HCT116 (cell line): ENCODE results near the gene CRACDL. TPM values are rescaled to one million over a fixed set of nuclear protein-coding genes. Genes with fewer than 3 reads are reported as not detected.

Experiments
- ATAC-seq: fragments of 200-7000 bp; cut with Tn5 transposase; 2 replicates; pipeline ENCODE4 v1.9.1; 2020; ENCODE audit warnings: mild to moderate bottlenecking, moderate library complexity
- BruUV-seq: library from RNA; stranded (reverse); fragments of 400-500 nt; replicated peaks from 2 replicates; lab custom pipeline; 2021; lab: Mats Ljungman, UMichigan
- CTCF ChIA-PET: fragments of 300-600 bp; sonication (Branson Sonifier 250); formaldehyde crosslinking; loops from one replicate; lab custom pipeline; 2021; ENCODE audit warnings: antibody characterized with exemption; lab: Charles Lee
- POLR2A ChIA-PET: fragments of 300-600, 350-600 bp; sonication (Branson Sonifier 250); formaldehyde crosslinking; loops from one replicate; lab custom pipeline; 2021; ENCODE audit warnings: antibody characterized with exemption; lab: Charles Lee
- RAD21 ChIA-PET, 2 experiments: fragments of 300-600 bp; sonication (Branson Sonifier 250); formaldehyde crosslinking; loops; one replicate each; lab custom pipeline; 2023; ENCODE audit warnings: low total read pairs in 2 of 2; ENCODE audit not compliant: uncharacterized antibody in 2 of 2, unreplicated experiment in 2 of 2, low non-redundant PET in 1 of 2; lab: Charles Lee
- DNase-seq: peaks from one replicate; pipeline ENCODE4 v3.0.0-alpha.2; 2010; ENCODE audit warnings: low read depth, low spot score
- H2AFZ ChIP-seq: fragments of 200-600 bp; shearing (Covaris generic), sonication (generic); 2 replicates; pipeline ENCODE4 v1.6.1; 2017; ENCODE audit warnings: low read depth, mixed run types, mixed read lengths, antibody characterized with exemption, low read length; ENCODE audit not compliant: poor library complexity, severe bottlenecking
- H3K27ac ChIP-seq: 2 replicates; pipeline ENCODE4 v1.5.1; 2012; ENCODE audit warnings: low read depth, low read length
- H3K27me3 ChIP-seq: fragments of 200-600 bp; sonication (generic); 2 replicates; pipeline ENCODE4 v1.6.1; 2016; ENCODE audit warnings: mixed run types, low read length, mixed read lengths; ENCODE audit not compliant: insufficient read depth
- H3K36me3 ChIP-seq, 2 experiments: fragments of 200-500 bp in 1 of 2; fragments of 200-600 bp in 1 of 2; sonication (Bioruptor generic) in 1 of 2; sonication (generic) in 1 of 2; 2 replicates each; pipeline versions ENCODE4 v1.5.1 to v1.6.1; 2014 to 2016; ENCODE audit warnings: low read length in 2 of 2, inconsistent platforms in 1 of 2, mixed read lengths in 1 of 2, mixed run types in 1 of 2; ENCODE audit not compliant: insufficient read depth in 2 of 2, control insufficient read depth in 1 of 2
- H3K4me1 ChIP-seq, 2 experiments: fragments of 200-600 bp in 1 of 2; sonication (generic) in 1 of 2; 2 replicates each; pipeline versions ENCODE4 v1.5.1 to v1.6.1; 2012 to 2017; ENCODE audit warnings: low read length in 2 of 2, inconsistent platforms in 1 of 2, mild to moderate bottlenecking in 1 of 2, mixed read lengths in 1 of 2, mixed run types in 1 of 2, moderate library complexity in 1 of 2; ENCODE audit not compliant: insufficient read depth in 2 of 2, control insufficient read depth in 1 of 2
- H3K4me2 ChIP-seq: fragments of 200-600 bp; sonication (generic); 2 replicates; pipeline ENCODE4 v1.6.1; 2017; ENCODE audit warnings: mixed run types, low read length, mixed read lengths
- H3K4me3 ChIP-seq, 2 experiments: fragments of 200-600 bp in 1 of 2; sonication (generic) in 1 of 2; replicated peaks in 1 of 2; 2 replicates each; pipeline ENCODE4 v1.5.1; 2011 to 2016; ENCODE audit warnings: low read length in 2 of 2, control low read depth in 1 of 2, low read depth in 1 of 2, mild to moderate bottlenecking in 1 of 2, mixed read lengths in 1 of 2, mixed run types in 1 of 2
- H3K79me2 ChIP-seq: fragments of 200-600 bp; sonication (generic); 2 replicates; pipeline ENCODE4 v1.6.1; 2017; ENCODE audit warnings: mild to moderate bottlenecking, mixed run types, low read length, moderate library complexity, mixed read lengths; ENCODE audit not compliant: insufficient read depth
- H3K9ac ChIP-seq: fragments of 200-600 bp; sonication (generic); 2 replicates; pipeline ENCODE4 v1.6.1; 2016; ENCODE audit warnings: low read length, mixed read lengths
- H3K9me2 ChIP-seq: fragments of 200-600 bp; sonication (generic), shearing (Covaris generic); 2 replicates; pipeline ENCODE4 v1.6.1; 2017; ENCODE audit warnings: mixed run types, mild to moderate bottlenecking, moderate library complexity; ENCODE audit not compliant: insufficient read depth
- H3K9me3 ChIP-seq, 2 experiments: fragments of 200-500 bp in 1 of 2; fragments of 200-600 bp in 1 of 2; sonication (Bioruptor generic) in 1 of 2; sonication (generic) in 1 of 2; 2 replicates each; pipeline ENCODE4 v1.6.1; 2014 to 2017; ENCODE audit warnings: low read length in 2 of 2, mixed read lengths in 2 of 2, inconsistent platforms in 1 of 2, low read depth in 1 of 2, mild to moderate bottlenecking in 1 of 2, mixed run types in 1 of 2, moderate library complexity in 1 of 2; ENCODE audit not compliant: control insufficient read depth in 1 of 2, insufficient read depth in 1 of 2
- H4K20me1 ChIP-seq: fragments of 200-600 bp; sonication (generic), shearing (Covaris generic); 2 replicates; pipeline ENCODE4 v1.6.1; 2017; ENCODE audit warnings: mixed run types, mild to moderate bottlenecking, moderate library complexity; ENCODE audit not compliant: insufficient read depth
- CBX3 ChIP-seq: IDR thresholded peaks from 2 replicates; pipeline ENCODE4 v1.6.1; 2012; ENCODE audit warnings: low read depth
- ELF1 ChIP-seq: IDR thresholded peaks from 2 replicates; pipeline ENCODE4 v1.6.1; 2012; ENCODE audit warnings: low read depth, borderline replicate concordance
- EZH2 ChIP-seq: fragments of 200-600 bp; sonication (generic); IDR thresholded peaks from 2 replicates; pipeline ENCODE4 v1.6.1; 2017; ENCODE audit warnings: antibody characterized with exemption, mixed run types
- MAX ChIP-seq: IDR thresholded peaks from 2 replicates; pipeline ENCODE4 v1.6.1; 2012
- POLR2A ChIP-seq: IDR thresholded peaks from 2 replicates; pipeline ENCODE4 v1.7.0; 2011; ENCODE audit warnings: borderline replicate concordance; ENCODE audit not compliant: insufficient read depth, insufficient read length; ENCODE audit errors: extremely low read depth
- POLR2AphosphoS5 ChIP-seq: IDR thresholded peaks from 2 replicates; pipeline ENCODE4 v1.6.1; 2011; ENCODE audit warnings: mild to moderate bottlenecking, low read depth, low read length, moderate library complexity
- SP1 ChIP-seq: IDR thresholded peaks from 2 replicates; pipeline ENCODE4 v1.6.1; 2012; ENCODE audit warnings: low read depth
- SRF ChIP-seq: IDR thresholded peaks from 2 replicates; pipeline ENCODE4 v1.6.1; 2012; ENCODE audit warnings: low read depth
- TCF7L2 ChIP-seq: IDR thresholded peaks from 2 replicates; pipeline ENCODE4 v1.7.0; 2011; ENCODE audit warnings: borderline replicate concordance, inconsistent platforms; ENCODE audit not compliant: insufficient read depth, insufficient read length; ENCODE audit errors: extremely low read depth
- YY1 ChIP-seq: IDR thresholded peaks from 2 replicates; pipeline ENCODE4 v1.6.1; 2011; ENCODE audit warnings: low read length, low read depth, moderate library complexity, mild to moderate bottlenecking; ENCODE audit not compliant: insufficient replicate concordance; ENCODE audit errors: extremely low read depth
- intact Hi-C: fragments of 100-400 bp; cut with micrococcal nuclease; formaldehyde crosslinking; loops from 2 replicates; pipeline ENCODE4 v1.10.0; 2022
- total RNA-seq: library from RNA; stranded (reverse); gene quantifications from one replicate; pipeline ENCODE4 v1.2.1, GENCODE V29; 2021; ENCODE audit not compliant: unreplicated experiment
- TF ChIP-seq, protein P1 (sequence below): IDR thresholded peaks from 2 replicates; pipeline ENCODE4 v1.6.1; 2011; ENCODE audit warnings: mild to moderate bottlenecking, low read length, moderate library complexity; ENCODE audit not compliant: insufficient replicate concordance; ENCODE audit errors: extremely low read depth

Gene CRACDL
- total RNA-seq, 1 experiment from 2014 or later, result 1.1 TPM

DNA sequence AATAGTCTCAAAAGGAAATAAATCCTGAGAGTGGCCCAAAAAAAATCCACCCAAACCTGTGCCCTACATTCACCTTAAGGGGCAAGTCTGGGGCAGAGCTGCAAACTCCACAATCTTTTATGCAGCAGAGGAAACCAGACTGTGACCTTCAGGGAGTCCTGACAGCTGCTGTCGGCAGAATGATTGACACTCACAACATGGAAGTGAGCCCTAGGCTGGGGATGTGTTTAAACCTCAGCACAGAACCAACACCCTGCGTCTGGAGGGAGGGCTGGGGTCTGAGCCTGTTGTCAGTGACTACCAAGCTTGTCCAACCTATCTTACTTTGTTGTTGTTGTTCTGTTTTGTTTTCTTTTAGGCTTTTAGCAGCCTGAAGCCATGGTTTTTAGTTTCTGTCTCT, 39.6 kb downstream of the CRACDL start:
- POLR2A ChIA-PET, result no interaction called here
- TF ChIP-seq EZH2 (no peak), YY1 (no peak), TCF7L2 (no peak), ELF1 (no peak), POLR2AphosphoS5 (no peak), CBX3 (no peak), SP1 (no peak), MAX (no peak), SRF (no peak), POLR2A (no peak)
- TF ChIP-seq, protein P1, sequence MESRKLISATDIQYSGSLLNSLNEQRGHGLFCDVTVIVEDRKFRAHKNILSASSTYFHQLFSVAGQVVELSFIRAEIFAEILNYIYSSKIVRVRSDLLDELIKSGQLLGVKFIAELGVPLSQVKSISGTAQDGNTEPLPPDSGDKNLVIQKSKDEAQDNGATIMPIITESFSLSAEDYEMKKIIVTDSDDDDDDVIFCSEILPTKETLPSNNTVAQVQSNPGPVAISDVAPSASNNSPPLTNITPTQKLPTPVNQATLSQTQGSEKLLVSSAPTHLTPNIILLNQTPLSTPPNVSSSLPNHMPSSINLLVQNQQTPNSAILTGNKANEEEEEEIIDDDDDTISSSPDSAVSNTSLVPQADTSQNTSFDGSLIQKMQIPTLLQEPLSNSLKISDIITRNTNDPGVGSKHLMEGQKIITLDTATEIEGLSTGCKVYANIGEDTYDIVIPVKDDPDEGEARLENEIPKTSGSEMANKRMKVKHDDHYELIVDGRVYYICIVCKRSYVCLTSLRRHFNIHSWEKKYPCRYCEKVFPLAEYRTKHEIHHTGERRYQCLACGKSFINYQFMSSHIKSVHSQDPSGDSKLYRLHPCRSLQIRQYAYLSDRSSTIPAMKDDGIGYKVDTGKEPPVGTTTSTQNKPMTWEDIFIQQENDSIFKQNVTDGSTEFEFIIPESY, result no peak
- no peaks in the 10 kb centered on the region for H4K20me1 ChIP-seq
- no peaks in the 10 kb centered on the region for H3K4me1 ChIP-seq
- CTCF ChIA-PET, result no interaction called here
- DNase-seq (no peak), ATAC-seq (no peak)
- H3K27ac ChIP-seq, result no peak overlapping the region
- H2AFZ ChIP-seq, result no peak overlapping the region
- H3K9me2 ChIP-seq, result no peaks in the 10 kb centered on the region
- no peak overlapping the region for H3K9ac ChIP-seq
- BruUV-seq, result no TSS peak
- H3K4me2 ChIP-seq, result no peak overlapping the region
- H3K4me3 ChIP-seq, result no peak overlapping the region
- H3K79me2 ChIP-seq, result no peaks in the 10 kb centered on the region
- no peaks in the 10 kb centered on the region for H3K9me3 ChIP-seq
- no peaks in the 10 kb centered on the region for H3K27me3 ChIP-seq
- RAD21 ChIA-PET, result no interaction called here
- intact Hi-C loops, result no loop called here
- no peaks in the 10 kb centered on the region for H3K36me3 ChIP-seq
